SU-DHL-6 (cell line): ENCODE measurements around the gene IL17REL.

Experiments
- CTCF ChIP-seq: fragments of 200-600 bp; sonication (generic); IDR thresholded peaks from one replicate; pipeline ENCODE4 v1.5.1; 2017; ENCODE audit warnings: antibody characterized with exemption, mild to moderate bottlenecking, low read length, moderate library complexity; ENCODE audit not compliant: insufficient read depth, poor library complexity, severe bottlenecking
- EZH2phosphoT487 ChIP-seq: fragments of 200-600 bp; sonication (generic), shearing (Covaris generic); conservative IDR thresholded peaks from 2 replicates; pipeline ENCODE4 v1.6.1; 2018; ENCODE audit warnings: mild to moderate bottlenecking, antibody characterized with exemption, low read length, moderate library complexity, mixed read lengths

GRCh38 chr22:49975543-49976389 is 36.8 kb downstream of the IL17REL start:
- TF ChIP-seq CTCF (no peak), EZH2phosphoT487 (no peak)
